Astrocyte (in vitro differentiated cells and primary cell): ENCODE results near the gene ROMO1. TPM values are rescaled to one million over a fixed set of nuclear protein-coding genes. Genes with fewer than 3 reads are reported as not detected.
"Not testable (repeated sequence)": the region's sequence is repeated elsewhere in the genome, so short reads cannot be mapped to it uniquely, and the experiment has no call there.

ENCODE experiments used
- DNase-seq: peaks from one replicate; pipeline ENCODE4 v3.0.0-alpha.2; 2010; ENCODE audit warnings: low read depth
- FAIRE-seq: peaks from 2 replicates; lab custom pipeline; 2011; peaks lifted over from hg19 to GRCh38; lab: Jason Lieb, UNC
- H2AFZ ChIP-seq: 2 replicates; pipeline ENCODE4 v1.6.0; 2012; ENCODE audit warnings: low read depth, low read length, inconsistent platforms
- H3K27ac ChIP-seq: 2 replicates; pipeline ENCODE4 v1.5.1; 2011; ENCODE audit warnings: low read depth, low read length, inconsistent platforms
- H3K27me3 ChIP-seq: 2 replicates; pipeline ENCODE4 v1.6.0; 2011; ENCODE audit warnings: low read length, inconsistent platforms; ENCODE audit not compliant: insufficient read depth
- H3K36me3 ChIP-seq: 2 replicates; pipeline ENCODE4 v1.5.1; 2011; ENCODE audit warnings: low read length, inconsistent platforms; ENCODE audit not compliant: insufficient read depth
- H3K4me1 ChIP-seq: 2 replicates; pipeline ENCODE4 v1.5.1; 2011; ENCODE audit warnings: low read length, inconsistent platforms; ENCODE audit not compliant: insufficient read depth
- H3K4me2 ChIP-seq: 2 replicates; pipeline ENCODE4 v1.6.0; 2012; ENCODE audit warnings: low read length, inconsistent platforms
- H3K4me3 ChIP-seq: 2 replicates; pipeline ENCODE4 v1.5.1; 2011; ENCODE audit warnings: low read depth, mild to moderate bottlenecking, low read length, inconsistent platforms; ENCODE audit not compliant: insufficient read depth
- H3K79me2 ChIP-seq: 2 replicates; pipeline ENCODE4 v1.6.0; 2012; ENCODE audit warnings: mild to moderate bottlenecking, low read length, inconsistent platforms; ENCODE audit not compliant: insufficient read depth
- H3K9ac ChIP-seq: 2 replicates; pipeline ENCODE4 v1.6.0; 2012; ENCODE audit warnings: mild to moderate bottlenecking, low read length, inconsistent platforms
- H3K9me3 ChIP-seq: 2 replicates; pipeline ENCODE4 v1.5.1; 2012; ENCODE audit warnings: low read depth, mild to moderate bottlenecking, low read length, inconsistent platforms; ENCODE audit not compliant: insufficient read depth
- H4K20me1 ChIP-seq: 2 replicates; pipeline ENCODE4 v1.6.0; 2012; ENCODE audit warnings: low read length, inconsistent platforms; ENCODE audit not compliant: insufficient read depth
- H3K27ac Mint-ChIP-seq: one replicate; pipeline ENCODE4 v1.8.0; 2021; ENCODE audit warnings: mild to moderate bottlenecking, mixed read lengths; ENCODE audit not compliant: unreplicated experiment
- H3K27me3 Mint-ChIP-seq: one replicate; pipeline ENCODE4 v1.8.0; 2021; ENCODE audit warnings: low read depth, mixed read lengths; ENCODE audit not compliant: unreplicated experiment
- H3K36me3 Mint-ChIP-seq: one replicate; pipeline ENCODE4 v1.8.0; 2021; ENCODE audit warnings: low read depth, mixed read lengths; ENCODE audit not compliant: unreplicated experiment
- H3K4me1 Mint-ChIP-seq: one replicate; pipeline ENCODE4 v1.8.0; 2021; ENCODE audit warnings: low read depth, mixed read lengths; ENCODE audit not compliant: unreplicated experiment
- H3K4me3 Mint-ChIP-seq: one replicate; pipeline ENCODE4 v1.8.0; 2021; ENCODE audit warnings: mild to moderate bottlenecking, moderate library complexity, mixed read lengths; ENCODE audit not compliant: unreplicated experiment
- H3K9me3 Mint-ChIP-seq: one replicate; pipeline ENCODE4 v1.8.0; 2021; ENCODE audit warnings: mild to moderate bottlenecking, mixed read lengths; ENCODE audit not compliant: unreplicated experiment
- EZH2 ChIP-seq: IDR thresholded peaks from 2 replicates; pipeline ENCODE4 v1.6.1; 2012; ENCODE audit warnings: mild to moderate bottlenecking, low read length, inconsistent platforms; ENCODE audit not compliant: insufficient read depth
- total RNA-seq: library from RNA; stranded (reverse); gene quantifications from 2 replicates; pipeline ENCODE4 v1.2.1, GENCODE V29; 2021
- TF ChIP-seq, protein P1 (sequence below): IDR thresholded peaks from 2 replicates; pipeline ENCODE4 v1.5.1; 2011; ENCODE audit warnings: low read depth, mild to moderate bottlenecking, inconsistent platforms, low read length, moderate library complexity; ENCODE audit not compliant: insufficient read depth

Gene ROMO1
- total RNA-seq, 1 donor from 2014 or later: 201 TPM

DNA sequence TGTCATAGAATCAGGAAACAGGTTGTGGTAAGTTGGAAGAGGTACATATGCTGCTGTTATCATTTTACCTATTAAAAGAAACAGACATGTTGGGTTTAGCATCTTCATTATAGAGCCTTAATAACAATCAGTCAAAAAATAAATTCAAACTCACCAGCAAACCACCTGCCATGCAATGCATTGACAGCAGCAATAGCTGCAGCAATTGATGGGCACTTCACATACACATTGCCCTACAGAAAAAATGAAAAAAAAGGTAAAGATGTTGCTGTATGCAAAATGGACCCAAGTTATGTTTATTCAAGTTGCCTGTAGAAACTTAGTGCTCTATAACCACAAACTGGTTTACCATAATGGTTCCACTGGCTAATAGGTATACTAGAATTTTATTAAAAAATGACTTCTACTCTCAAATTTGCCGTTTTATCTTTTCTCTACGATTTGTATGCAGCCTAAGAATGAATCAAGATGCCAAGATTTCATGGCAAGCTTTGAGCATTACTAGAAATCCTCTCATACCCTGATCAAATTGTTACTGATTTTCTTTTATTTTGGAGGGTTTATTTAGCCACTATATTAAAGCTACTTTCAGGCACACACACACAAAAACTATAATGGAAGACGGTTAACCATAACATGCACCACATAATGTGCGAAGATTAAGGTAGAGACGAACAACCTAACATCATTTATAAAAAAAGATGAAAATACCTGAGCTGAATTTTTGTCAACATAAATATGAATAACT is 5.5 kb downstream of the ROMO1 start:
- Histone ChIP-seq H3K27ac (no peak overlapping the region), H3K27me3 (no peaks in the 10 kb centered on the region), H3K4me3 (no peak overlapping the region), H2AFZ (no peak overlapping the region), H3K4me2 (no peak overlapping the region), H4K20me1 (peaks cover 89% of the 10 kb centered on the region), H3K9me3 (no peaks in the 10 kb centered on the region), H3K4me1 (peaks cover 6% of the 10 kb centered on the region), H3K9ac (no peak overlapping the region), H3K79me2 (peaks cover 84% of the 10 kb centered on the region), H3K36me3 (peaks cover 72% of the 10 kb centered on the region)
- H3K27ac Mint-ChIP-seq: no peak overlapping the region
- no peaks in the 10 kb centered on the region for H3K27me3 Mint-ChIP-seq
- no peak for TF ChIP-seq EZH2
- TF ChIP-seq, protein P1, sequence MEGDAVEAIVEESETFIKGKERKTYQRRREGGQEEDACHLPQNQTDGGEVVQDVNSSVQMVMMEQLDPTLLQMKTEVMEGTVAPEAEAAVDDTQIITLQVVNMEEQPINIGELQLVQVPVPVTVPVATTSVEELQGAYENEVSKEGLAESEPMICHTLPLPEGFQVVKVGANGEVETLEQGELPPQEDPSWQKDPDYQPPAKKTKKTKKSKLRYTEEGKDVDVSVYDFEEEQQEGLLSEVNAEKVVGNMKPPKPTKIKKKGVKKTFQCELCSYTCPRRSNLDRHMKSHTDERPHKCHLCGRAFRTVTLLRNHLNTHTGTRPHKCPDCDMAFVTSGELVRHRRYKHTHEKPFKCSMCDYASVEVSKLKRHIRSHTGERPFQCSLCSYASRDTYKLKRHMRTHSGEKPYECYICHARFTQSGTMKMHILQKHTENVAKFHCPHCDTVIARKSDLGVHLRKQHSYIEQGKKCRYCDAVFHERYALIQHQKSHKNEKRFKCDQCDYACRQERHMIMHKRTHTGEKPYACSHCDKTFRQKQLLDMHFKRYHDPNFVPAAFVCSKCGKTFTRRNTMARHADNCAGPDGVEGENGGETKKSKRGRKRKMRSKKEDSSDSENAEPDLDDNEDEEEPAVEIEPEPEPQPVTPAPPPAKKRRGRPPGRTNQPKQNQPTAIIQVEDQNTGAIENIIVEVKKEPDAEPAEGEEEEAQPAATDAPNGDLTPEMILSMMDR: no peak
- no peak for DNase-seq
- no peak for FAIRE-seq
- peak overlapping the region; percentile 47 for H3K4me3 Mint-ChIP-seq
- H3K36me3 Mint-ChIP-seq: peaks cover 11% of the 10 kb centered on the region
- H3K9me3 Mint-ChIP-seq: no peaks in the 10 kb centered on the region
- H3K4me1 Mint-ChIP-seq: peaks cover 16% of the 10 kb centered on the region

DNA sequence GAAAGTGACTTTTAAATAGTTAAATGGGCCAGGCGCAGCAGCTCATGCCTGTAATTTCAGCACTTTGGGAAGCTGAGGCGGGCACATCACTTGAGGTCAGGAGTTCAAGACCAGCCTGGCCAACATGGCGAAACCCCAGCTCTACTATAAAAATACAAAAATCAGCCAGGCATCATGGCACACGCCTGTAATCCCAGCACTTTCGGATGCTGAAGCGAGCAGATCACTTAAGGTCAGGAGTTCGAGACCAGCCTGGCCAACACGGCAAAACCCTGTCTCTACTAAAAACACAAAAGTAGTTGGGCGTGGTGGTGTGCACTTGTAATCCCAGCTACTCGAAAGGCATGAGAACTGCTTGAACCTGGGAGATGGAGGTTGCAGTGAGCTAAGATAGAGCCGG is 6.7 kb downstream of the ROMO1 start:
- H3K4me3 Mint-ChIP-seq, H3K27me3 ChIP-seq, H3K4me2 ChIP-seq, H3K9ac ChIP-seq, DNase-seq, H2AFZ ChIP-seq, H3K27ac Mint-ChIP-seq, H3K9me3 Mint-ChIP-seq, H3K4me3 ChIP-seq, FAIRE-seq, H3K27ac ChIP-seq, H3K27me3 Mint-ChIP-seq, H3K4me1 ChIP-seq, H3K9me3 ChIP-seq: not testable (repeated sequence)
- H4K20me1 ChIP-seq: peaks cover 89% of the 10 kb centered on the region
- Mint-ChIP-seq H3K36me3 (peaks cover 12% of the 10 kb centered on the region), H3K4me1 (peaks cover 15% of the 10 kb centered on the region)
- H3K36me3 ChIP-seq: peaks cover 83% of the 10 kb centered on the region
- H3K79me2 ChIP-seq: peaks cover 84% of the 10 kb centered on the region

DNA sequence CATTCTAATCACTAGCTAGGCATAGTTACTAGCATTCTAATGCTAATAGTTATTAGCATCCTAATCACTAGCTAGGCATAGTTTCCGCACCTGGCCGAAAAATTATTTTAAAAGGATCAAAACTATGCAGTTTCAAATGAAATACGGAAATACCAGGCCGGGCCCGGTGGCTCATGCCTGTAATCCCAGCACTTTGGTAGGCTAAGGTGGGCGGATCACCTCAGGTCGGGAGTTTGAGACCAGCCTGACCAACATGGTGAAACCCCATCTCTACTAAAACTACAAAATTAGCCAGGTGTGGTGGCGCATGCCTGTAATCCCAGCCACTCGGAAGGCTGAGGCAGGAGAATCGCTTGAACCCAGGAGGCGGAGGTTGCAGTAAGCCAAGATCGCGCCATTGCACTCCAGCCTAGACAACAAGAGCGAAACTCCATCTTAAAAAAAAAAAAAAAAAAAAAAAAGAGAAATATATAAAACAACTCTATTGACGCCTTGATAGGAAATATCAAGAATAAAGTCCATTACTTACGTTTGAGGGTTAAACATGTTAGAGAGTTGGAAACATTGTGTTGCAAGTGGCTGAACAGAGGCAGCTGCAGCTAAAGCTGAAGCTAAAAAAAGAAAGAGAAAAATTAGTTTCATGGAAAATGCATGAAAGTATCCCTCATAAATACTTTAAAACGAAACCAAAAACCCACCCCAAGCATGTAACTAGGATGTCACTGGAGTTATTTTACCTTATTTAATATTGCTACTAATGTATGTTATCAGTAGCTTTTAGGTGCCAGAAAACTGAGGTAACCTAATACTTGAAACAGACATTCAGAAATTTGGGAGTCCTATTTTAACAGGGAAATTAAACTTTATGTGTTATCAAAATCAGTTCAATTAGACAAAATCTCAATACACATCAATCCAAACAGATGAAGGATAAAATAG is 7.7 kb downstream of the ROMO1 start:
- H3K9ac ChIP-seq: not testable (repeated sequence)
- peaks cover 85% of the 10 kb centered on the region for H3K79me2 ChIP-seq
- peaks cover 12% of the 10 kb centered on the region for H3K36me3 Mint-ChIP-seq

More for the DNA sequence above, 7.7 kb downstream of the ROMO1 start:
- not testable (repeated sequence) for H3K4me3 Mint-ChIP-seq, H2AFZ ChIP-seq, H3K4me2 ChIP-seq, H3K27me3 ChIP-seq, H3K27me3 Mint-ChIP-seq, H3K4me1 ChIP-seq, FAIRE-seq, H3K4me3 ChIP-seq, H3K9me3 ChIP-seq, H3K27ac ChIP-seq, H3K9me3 Mint-ChIP-seq, DNase-seq
- Mint-ChIP-seq H3K4me1 (peaks cover 24% of the 10 kb centered on the region), H3K27ac (peak overlapping the region; percentile 26)
- Histone ChIP-seq H3K36me3 (peaks cover 91% of the 10 kb centered on the region), H4K20me1 (peaks cover 93% of the 10 kb centered on the region)
